ENCODE data around the gene AMZ2.
A peak's percentile ranks its signal among the peaks of the same experiment; 100 is the strongest.
"Not testable (repeated sequence)": the region's sequence is repeated elsewhere in the genome, so short reads cannot be mapped to it uniquely, and the experiment has no call there.

AMZ2 gene

GRCh38 chr17:68246271-68247028 is 1.4 kb upstream of the AMZ2 start:
- DNase-seq (ENCODE audit: low read depth, low spot score), result no peak

GRCh38 chr17:68248199-68248825 is 469 bp downstream of the AMZ2 start:
- DNase-seq (ENCODE audit: low read depth, low spot score), result peak; percentile 40
- peak overlapping the region; percentile 84 for H3K27ac ChIP-seq

More at GRCh38 chr17:68246271-68247028, 1.4 kb upstream of the AMZ2 start:
- no peak overlapping the region for H3K27ac ChIP-seq

GRCh38 chr17:68248891-68249290 is 1.0 kb downstream of the AMZ2 start:
- no peak for DNase-seq (ENCODE audit: low read depth, low spot score)
- peak overlapping the region; percentile 84 for H3K27ac ChIP-seq

- DNase-seq (ENCODE audit: low read depth, low spot score), result no peak
Measured at GRCh38 chr17:68249354-68249765, 1.5 kb downstream of the AMZ2 start.

GRCh38 chr17:68253426-68253825 is 5.6 kb downstream of the AMZ2 start:
- H3K27ac ChIP-seq; DNase-seq (ENCODE audit: low read depth, low spot score): not testable (repeated sequence)

More at GRCh38 chr17:68249354-68249765, 1.5 kb downstream of the AMZ2 start:
- H3K27ac ChIP-seq, result peak overlapping the region; percentile 84

- DNase-seq (ENCODE audit: low read depth, low spot score), result no peak
- H3K27ac ChIP-seq, result no peak overlapping the region
Measured at GRCh38 chr17:68255151-68255550, 7.3 kb downstream of the AMZ2 start.

GRCh38 chr17:68255731-68256538 is 8.1 kb downstream of the AMZ2 start:
- no peak for DNase-seq (ENCODE audit: low read depth, low spot score)
- no peak overlapping the region for H3K27ac ChIP-seq

- not testable (repeated sequence) for DNase-seq (ENCODE audit: low read depth, low spot score); H3K27ac ChIP-seq
Measured at GRCh38 chr17:68256701-68257100, 8.9 kb downstream of the AMZ2 start.

GRCh38 chr17:68257934-68258333 is 10.1 kb downstream of the AMZ2 start:
- peak overlapping the region; percentile 23 for H3K27ac ChIP-seq
- no peak for DNase-seq (ENCODE audit: low read depth, low spot score)

GRCh38 chr17:68258890-68259647 is 11.2 kb downstream of the AMZ2 start:
- not testable (repeated sequence) for H3K27ac ChIP-seq; DNase-seq (ENCODE audit: low read depth, low spot score)

- not testable (repeated sequence) for DNase-seq (ENCODE audit: low read depth, low spot score); H3K27ac ChIP-seq
Measured at GRCh38 chr17:68259648-68259951, 11.8 kb downstream of the AMZ2 start.

GRCh38 chr17:68260051-68260762 is 12.4 kb downstream of the AMZ2 start:
- no peak overlapping the region for H3K27ac ChIP-seq
- DNase-seq (ENCODE audit: low read depth, low spot score), result no peak

GRCh38 chr17:68262467-68262866 is 14.6 kb downstream of the AMZ2 start:
- H3K27ac ChIP-seq; DNase-seq (ENCODE audit: low read depth, low spot score): not testable (repeated sequence)

GRCh38 chr17:68263101-68263681 is 15.3 kb downstream of the AMZ2 start:
- not testable (repeated sequence) for DNase-seq (ENCODE audit: low read depth, low spot score); H3K27ac ChIP-seq

- DNase-seq (ENCODE audit: low read depth, low spot score); H3K27ac ChIP-seq: not testable (repeated sequence)
Measured at GRCh38 chr17:68265833-68266232, 18.0 kb downstream of the AMZ2 start.

GRCh38 chr17:68273722-68274121 is 25.9 kb downstream of the AMZ2 start:
- DNase-seq (ENCODE audit: low read depth, low spot score), result no peak
- no peak overlapping the region for H3K27ac ChIP-seq

GRCh38 chr17:68276339-68276738 is 28.5 kb downstream of the AMZ2 start:
- not testable (repeated sequence) for DNase-seq (ENCODE audit: low read depth, low spot score); H3K27ac ChIP-seq

- no peak for DNase-seq (ENCODE audit: low read depth, low spot score)
- H3K27ac ChIP-seq, result no peak overlapping the region
Measured at GRCh38 chr17:68277807-68278206, 30.0 kb downstream of the AMZ2 start.

- DNase-seq (ENCODE audit: low read depth, low spot score); H3K27ac ChIP-seq: not testable (repeated sequence)
Measured at GRCh38 chr17:68281965-68282364, 34.1 kb downstream of the AMZ2 start.

Measured in epithelial cell of prostate (primary cell).